GM18507 (cell line): ENCODE data around the gene FGFBP2.

ENCODE experiments used
- DNase-seq: peaks from one replicate; pipeline ENCODE4 v3.0.0; 2011; ENCODE audit warnings: low read depth; ENCODE audit not compliant: insufficient read length; ENCODE audit errors: extremely low spot score
- FAIRE-seq: peaks from 2 replicates; lab custom pipeline; 2011; peaks lifted over from hg19 to GRCh38; lab: Jason Lieb, UNC

The FGFBP2 gene

GRCh38 chr4:15963001-15963451, at the start of gene FGFBP2:
Gene FGFBP2, minus strand, starts transcription at chr4:15963175. Its CDS starts 46 bp downstream, at chr4:15963129.
- DNase-seq (no peak), FAIRE-seq (no peak)

- no peak for FAIRE-seq
- DNase-seq: no peak
Observed at GRCh38 chr4:16011173-16011572, 48.2 kb upstream of the FGFBP2 start.

- DNase-seq (no peak), FAIRE-seq (no peak)
Observed at GRCh38 chr4:16009153-16009552, 46.2 kb upstream of the FGFBP2 start.

- no peak for DNase-seq
- no peak for FAIRE-seq
Observed at GRCh38 chr4:16007471-16008095, 44.6 kb upstream of the FGFBP2 start.

- DNase-seq: no peak
- no peak for FAIRE-seq
Observed at GRCh38 chr4:16006771-16007446, 43.9 kb upstream of the FGFBP2 start.

- no peak for FAIRE-seq
- no peak for DNase-seq
Observed at GRCh38 chr4:16005676-16006075, 42.7 kb upstream of the FGFBP2 start.

GRCh38 chr4:16001484-16001858, 38.5 kb upstream of the FGFBP2 start:
- FAIRE-seq (peak; percentile 93), DNase-seq (peak; percentile 44)

- DNase-seq (no peak), FAIRE-seq (no peak)
Observed at GRCh38 chr4:16000708-16001483, 37.9 kb upstream of the FGFBP2 start.

GRCh38 chr4:15996773-15997172, 33.8 kb upstream of the FGFBP2 start:
- FAIRE-seq (no peak), DNase-seq (no peak)

GRCh38 chr4:15995826-15996225, 32.9 kb upstream of the FGFBP2 start:
- no peak for DNase-seq
- FAIRE-seq: no peak

- DNase-seq (no peak), FAIRE-seq (no peak)
Observed at GRCh38 chr4:15992167-15992485, 29.2 kb upstream of the FGFBP2 start.

GRCh38 chr4:15990570-15991285, 27.8 kb upstream of the FGFBP2 start:
- DNase-seq (no peak), FAIRE-seq (no peak)

- no peak for DNase-seq
- no peak for FAIRE-seq
Observed at GRCh38 chr4:15989424-15989823, 26.4 kb upstream of the FGFBP2 start.

GRCh38 chr4:15988222-15988621, 25.2 kb upstream of the FGFBP2 start:
- no peak for FAIRE-seq
- no peak for DNase-seq

- FAIRE-seq (no peak), DNase-seq (no peak)
Observed at GRCh38 chr4:15986907-15987306, 23.9 kb upstream of the FGFBP2 start.

- DNase-seq: no peak
Observed at GRCh38 chr4:15983610-15984009, 20.6 kb upstream of the FGFBP2 start.

GRCh38 chr4:15982842-15983524, 20.0 kb upstream of the FGFBP2 start:
- DNase-seq (no peak), FAIRE-seq (no peak)

More at GRCh38 chr4:15983610-15984009, 20.6 kb upstream of the FGFBP2 start:
- FAIRE-seq: no peak

- FAIRE-seq (no peak), DNase-seq (no peak)
Observed at GRCh38 chr4:15976456-15977447, 13.8 kb upstream of the FGFBP2 start.
